Tongue (tissue), 2 donors: ENCODE data around the gene FAM98C. TPM values are rescaled to one million over a fixed set of nuclear protein-coding genes. Genes with fewer than 3 reads are reported as not detected.

ENCODE experiments used
- DNase-seq: peaks from one replicate; pipeline ENCODE4 v3.0.0-alpha.2; 2015
- total RNA-seq: library from RNA; depleted of rRNA; stranded (reverse); fragments of >200 nt; gene quantifications from one replicate; pipeline ENCODE4 v1.2.3, GENCODE V29; 2014

The FAM98C gene
- total RNA-seq, 1 donor from 2014 or later, result 7.2 TPM

- DNase-seq, result no peak
These were observed 55.0 kb downstream of the FAM98C start for GRCh38 chr19:38457690-38458405.

Other genes starting within 250 kb of the FAM98C start
- gene DPF1, start 178.9 kb upstream of the FAM98C start, total RNA-seq, result 0.92 TPM
- 6.8 TPM for gene PPP1R14A, start 146.7 kb upstream of the FAM98C start, total RNA-seq
- 89.5 TPM for gene SPINT2, start 138.5 kb upstream of the FAM98C start, total RNA-seq
- 16.6 TPM for gene C19orf33, start 98.8 kb upstream of the FAM98C start, total RNA-seq
- gene YIF1B, start 87.1 kb upstream of the FAM98C start, total RNA-seq, result 24.2 TPM
- gene KCNK6, start 83.2 kb upstream of the FAM98C start, total RNA-seq, result 2.8 TPM
- gene CATSPERG, start 67.3 kb upstream of the FAM98C start, total RNA-seq, result 0.62 TPM
- 185 TPM for gene PSMD8, start 28.5 kb upstream of the FAM98C start, total RNA-seq
- gene GGN, start 15.1 kb upstream of the FAM98C start, total RNA-seq, result not detected
- gene SPRED3, start 14.4 kb upstream of the FAM98C start, total RNA-seq, result 0.21 TPM
- 0.41 TPM for gene RASGRP4, start 23.1 kb downstream of the FAM98C start, total RNA-seq
- gene RYR1, start 30.6 kb downstream of the FAM98C start, total RNA-seq, result 231 TPM
- gene MAP4K1, start 214.9 kb downstream of the FAM98C start, total RNA-seq, result 2.9 TPM
- 341 TPM for gene EIF3K, start 216.1 kb downstream of the FAM98C start, total RNA-seq
- 178 TPM for gene ACTN4, start 244.6 kb downstream of the FAM98C start, total RNA-seq